ENCODE results near the gene MAPRE2. TPM values are rescaled to one million over a fixed set of nuclear protein-coding genes. Genes with fewer than 3 reads are reported as not detected.

Gene MAPRE2
- total and polyA plus RNA-seq, 2 experiments from 2014 or later, result 11.2 to 16.1 TPM

GRCh38 chr18:35061336-35061735 is 20.1 kb downstream of the MAPRE2 start:
- DNase-seq, result no peak
- H3K27me3 ChIP-seq (replicated peaks; ENCODE audit: insufficient read depth), result no peaks in the 10 kb centered on the region
- no peak overlapping the region for H3K4me2 ChIP-seq (ENCODE audit: unreplicated experiment)
- WGBS, 2 experiments (ENCODE audit: low coverage in 1 of 2, low lambda C conversion rate in 2 of 2, missing lambda C conversion rate in 2 of 2), result 95 to 98% methylated on average over 7 of the region's 7 CpGs
- H3K79me2 ChIP-seq (ENCODE audit: insufficient read depth), result no peaks in the 10 kb centered on the region
- H3F3A ChIP-seq (ENCODE audit: insufficient read depth), result no peaks in the 10 kb centered on the region
- no peaks in the 10 kb centered on the region for H4K20me1 ChIP-seq (ENCODE audit: insufficient read depth)
- H2AFZ ChIP-seq, result no peak overlapping the region
- TF ChIP-seq EZH2 (IDR thresholded peaks at IDR 0.05; ENCODE audit: insufficient read depth, poor library complexity, severe bottlenecking), result no peak
- no peak for TF ChIP-seq EZH2phosphoT487 (IDR thresholded peaks at IDR 0.05; ENCODE audit: insufficient read depth, low read depth)
- H3K9me2 ChIP-seq (ENCODE audit: insufficient read depth), result no peaks in the 10 kb centered on the region
- no peaks in the 10 kb centered on the region for H3K36me3 ChIP-seq (ENCODE audit: low read depth)
- no peak overlapping the region for H3K9ac ChIP-seq
- H3K4me3 ChIP-seq, result no peak overlapping the region
- no peaks in the 10 kb centered on the region for H3K4me1 ChIP-seq (ENCODE audit: insufficient read depth)
- in situ Hi-C loops (cut with MboI), result no loop called here
- H3K9me3 ChIP-seq (ENCODE audit: low read depth), result no peaks in the 10 kb centered on the region
- H3K27ac ChIP-seq, result no peak overlapping the region

GRCh38 chr18:35061804-35062203 is 20.6 kb downstream of the MAPRE2 start:
- no peaks in the 10 kb centered on the region for H3K4me1 ChIP-seq (ENCODE audit: insufficient read depth)

GRCh38 chr18:35062408-35062807 is 21.2 kb downstream of the MAPRE2 start:
- H3K27ac ChIP-seq, result no peak overlapping the region
- no peak overlapping the region for H3K4me2 ChIP-seq (ENCODE audit: unreplicated experiment)
- no peaks in the 10 kb centered on the region for H3F3A ChIP-seq (ENCODE audit: insufficient read depth)
- DNase-seq, result no peak
- H3K36me3 ChIP-seq (ENCODE audit: low read depth), result no peaks in the 10 kb centered on the region
- H3K4me1 ChIP-seq (ENCODE audit: insufficient read depth), result no peaks in the 10 kb centered on the region
- in situ Hi-C loops (cut with MboI), result no loop called here
- 88 to 89% methylated on average over 5 of the region's 5 CpGs for WGBS, 2 experiments (ENCODE audit: low coverage in 1 of 2, low lambda C conversion rate in 2 of 2, missing lambda C conversion rate in 2 of 2)
- H3K9ac ChIP-seq, result no peak overlapping the region
- H3K27me3 ChIP-seq (replicated peaks; ENCODE audit: insufficient read depth), result no peaks in the 10 kb centered on the region
- H3K4me3 ChIP-seq, result no peak overlapping the region
- no peaks in the 10 kb centered on the region for H4K20me1 ChIP-seq (ENCODE audit: insufficient read depth)
- TF ChIP-seq EZH2 (IDR thresholded peaks at IDR 0.05; ENCODE audit: insufficient read depth, poor library complexity, severe bottlenecking) (no peak), EZH2phosphoT487 (IDR thresholded peaks at IDR 0.05; ENCODE audit: insufficient read depth, low read depth) (no peak)
- no peaks in the 10 kb centered on the region for H3K9me2 ChIP-seq (ENCODE audit: insufficient read depth)
- H3K9me3 ChIP-seq (ENCODE audit: low read depth), result no peaks in the 10 kb centered on the region
- no peaks in the 10 kb centered on the region for H3K79me2 ChIP-seq (ENCODE audit: insufficient read depth)
- H2AFZ ChIP-seq, result no peak overlapping the region

More at GRCh38 chr18:35061804-35062203, 20.6 kb downstream of the MAPRE2 start:
- no peaks in the 10 kb centered on the region for H3F3A ChIP-seq (ENCODE audit: insufficient read depth)
- H3K36me3 ChIP-seq (ENCODE audit: low read depth), result no peaks in the 10 kb centered on the region
- no peaks in the 10 kb centered on the region for H3K79me2 ChIP-seq (ENCODE audit: insufficient read depth)
- H4K20me1 ChIP-seq (ENCODE audit: insufficient read depth), result no peaks in the 10 kb centered on the region
- 81 to 86% methylated on average over 7 of the region's 7 CpGs for WGBS, 2 experiments (ENCODE audit: low coverage in 1 of 2, low lambda C conversion rate in 2 of 2, missing lambda C conversion rate in 2 of 2)
- no peak for TF ChIP-seq EZH2 (IDR thresholded peaks at IDR 0.05; ENCODE audit: insufficient read depth, poor library complexity, severe bottlenecking)
- TF ChIP-seq EZH2phosphoT487 (IDR thresholded peaks at IDR 0.05; ENCODE audit: insufficient read depth, low read depth), result no peak
- H3K9ac ChIP-seq, result no peak overlapping the region
- no peaks in the 10 kb centered on the region for H3K27me3 ChIP-seq (replicated peaks; ENCODE audit: insufficient read depth)
- no peaks in the 10 kb centered on the region for H3K9me2 ChIP-seq (ENCODE audit: insufficient read depth)
- H2AFZ ChIP-seq, result no peak overlapping the region
- in situ Hi-C loops (cut with MboI), result no loop called here
- H3K4me3 ChIP-seq, result no peak overlapping the region
- no peak for DNase-seq
- H3K9me3 ChIP-seq (ENCODE audit: low read depth), result no peaks in the 10 kb centered on the region
- H3K4me2 ChIP-seq (ENCODE audit: unreplicated experiment), result no peak overlapping the region
- no peak overlapping the region for H3K27ac ChIP-seq

- no peaks in the 10 kb centered on the region for H3K9me2 ChIP-seq (ENCODE audit: insufficient read depth)
- H3K27ac ChIP-seq, result no peak overlapping the region
- no peaks in the 10 kb centered on the region for H3K36me3 ChIP-seq (ENCODE audit: low read depth)
- no peaks in the 10 kb centered on the region for H4K20me1 ChIP-seq (ENCODE audit: insufficient read depth)
- no peak overlapping the region for H3K4me2 ChIP-seq (ENCODE audit: unreplicated experiment)
- no peak overlapping the region for H3K4me3 ChIP-seq
- H2AFZ ChIP-seq, result no peak overlapping the region
- no peaks in the 10 kb centered on the region for H3K79me2 ChIP-seq (ENCODE audit: insufficient read depth)
- H3K4me1 ChIP-seq (ENCODE audit: insufficient read depth), result no peaks in the 10 kb centered on the region
- TF ChIP-seq EZH2 (IDR thresholded peaks at IDR 0.05; ENCODE audit: insufficient read depth, poor library complexity, severe bottlenecking), result no peak
- no peak for TF ChIP-seq EZH2phosphoT487 (IDR thresholded peaks at IDR 0.05; ENCODE audit: insufficient read depth, low read depth)
- H3K27me3 ChIP-seq (replicated peaks; ENCODE audit: insufficient read depth), result no peaks in the 10 kb centered on the region
- H3K9me3 ChIP-seq (ENCODE audit: low read depth), result no peaks in the 10 kb centered on the region
- H3F3A ChIP-seq (ENCODE audit: insufficient read depth), result no peaks in the 10 kb centered on the region
- no peak overlapping the region for H3K9ac ChIP-seq
- WGBS, 2 experiments (ENCODE audit: low coverage in 1 of 2, low lambda C conversion rate in 2 of 2, missing lambda C conversion rate in 2 of 2), result 65 to 69% methylated on average over 4 of the region's 4 CpGs
- no peak for DNase-seq
- in situ Hi-C loops (cut with MboI), result no loop called here
Measured at GRCh38 chr18:35063875-35064690, 22.9 kb downstream of the MAPRE2 start.
